AG09309 (cell line): Measurements from ENCODE around the gene TAP1.

Source experiments
- DNase-seq: peaks from one replicate; pipeline ENCODE4 v3.0.0-alpha.2; 2010; ENCODE audit warnings: low read depth
- H3K4me3 ChIP-seq: 2 replicates; pipeline ENCODE4 v1.5.1; 2011; ENCODE audit warnings: mild to moderate bottlenecking, low read depth, low read length, moderate library complexity; ENCODE audit not compliant: control insufficient read depth
- CTCF ChIP-seq: IDR thresholded peaks from 2 replicates; pipeline ENCODE4 v1.5.1; 2011; ENCODE audit warnings: mild to moderate bottlenecking, low read depth, low read length, inconsistent platforms; ENCODE audit not compliant: insufficient read depth, control insufficient read depth; ENCODE audit errors: missing control alignments

The TAP1 gene

GRCh38 chr6:32862725-32863124 lies 9.2 kb upstream of the TAP1 start:
- DNase-seq = no peak
- no peak overlapping the region for H3K4me3 ChIP-seq
- no peak for TF ChIP-seq CTCF

- no peak for DNase-seq
- no peak for TF ChIP-seq CTCF
- no peak overlapping the region for H3K4me3 ChIP-seq
These were observed 7.2 kb upstream of the TAP1 start for GRCh38 chr6:32860674-32861073.

GRCh38 chr6:32858194-32858593 lies 4.7 kb upstream of the TAP1 start:
- H3K4me3 ChIP-seq = no peak overlapping the region
- DNase-seq = no peak
- TF ChIP-seq CTCF = no peak

- H3K4me3 ChIP-seq = no peak overlapping the region
- DNase-seq = no peak
- no peak for TF ChIP-seq CTCF
These were observed 3.8 kb upstream of the TAP1 start for GRCh38 chr6:32857156-32857891.

GRCh38 chr6:32855467-32856174 lies 2.1 kb upstream of the TAP1 start:
- DNase-seq = no peak
- no peak overlapping the region for H3K4me3 ChIP-seq
- no peak for TF ChIP-seq CTCF

GRCh38 chr6:32854376-32855178 lies 1.1 kb upstream of the TAP1 start:
- peak overlapping the region; percentile 72 for H3K4me3 ChIP-seq
- TF ChIP-seq CTCF = no peak
- DNase-seq = no peak
